GM19468 (cell line): ENCODE measurements around the gene CTAGE1.
"Not testable (repeated sequence)": the region's sequence is repeated elsewhere in the genome, so short reads cannot be mapped to it uniquely, and the experiment has no call there.

ENCODE experiments used
- ATAC-seq: cut with Tn5 transposase; IDR thresholded peaks from one replicate; pipeline ENCODE4 v1.9.1; 2021; ENCODE audit warnings: mild to moderate bottlenecking, moderate library complexity, moderate number of reproducible peaks; ENCODE audit not compliant: unreplicated experiment; ENCODE audit errors: extremely low read depth

The CTAGE1 gene

DNA sequence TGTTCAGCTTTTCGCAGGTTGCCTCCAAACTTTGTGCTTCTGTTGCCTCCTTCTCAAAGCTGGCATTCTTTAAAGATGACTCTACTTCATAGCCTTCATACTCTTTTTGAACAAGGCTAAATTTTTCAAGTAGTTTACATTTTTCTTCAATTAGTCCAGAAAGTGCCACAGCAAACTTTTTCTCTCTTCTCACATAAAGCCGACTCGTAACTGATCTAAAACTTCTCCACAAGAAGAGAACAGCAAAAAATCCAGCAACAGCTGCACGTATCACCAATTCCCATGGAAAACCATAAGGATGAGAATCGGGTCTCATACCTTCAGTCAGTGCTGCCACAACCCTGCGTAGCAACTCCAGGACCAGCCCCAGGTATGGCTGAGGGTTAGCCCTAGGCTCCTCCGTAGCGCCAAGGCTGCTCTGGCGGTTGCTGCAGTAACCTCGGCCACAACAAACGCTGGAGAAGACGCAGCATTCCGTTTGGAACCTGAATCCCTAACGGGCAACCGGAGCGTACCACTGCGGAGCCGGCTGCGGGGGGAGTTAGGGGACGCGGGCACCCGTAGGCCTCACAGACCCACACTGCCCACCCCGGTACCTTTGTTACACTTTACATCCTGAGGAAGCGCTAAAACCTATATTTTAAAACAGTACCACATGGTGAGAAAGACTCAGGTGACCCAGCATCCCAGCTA, at the start of gene CTAGE1:
Gene CTAGE1 (minus strand): TSS at position 420 of the 693 bp plus-strand sequence. CDS start 104 bp downstream, at position 316.
- no peak for ATAC-seq

DNA sequence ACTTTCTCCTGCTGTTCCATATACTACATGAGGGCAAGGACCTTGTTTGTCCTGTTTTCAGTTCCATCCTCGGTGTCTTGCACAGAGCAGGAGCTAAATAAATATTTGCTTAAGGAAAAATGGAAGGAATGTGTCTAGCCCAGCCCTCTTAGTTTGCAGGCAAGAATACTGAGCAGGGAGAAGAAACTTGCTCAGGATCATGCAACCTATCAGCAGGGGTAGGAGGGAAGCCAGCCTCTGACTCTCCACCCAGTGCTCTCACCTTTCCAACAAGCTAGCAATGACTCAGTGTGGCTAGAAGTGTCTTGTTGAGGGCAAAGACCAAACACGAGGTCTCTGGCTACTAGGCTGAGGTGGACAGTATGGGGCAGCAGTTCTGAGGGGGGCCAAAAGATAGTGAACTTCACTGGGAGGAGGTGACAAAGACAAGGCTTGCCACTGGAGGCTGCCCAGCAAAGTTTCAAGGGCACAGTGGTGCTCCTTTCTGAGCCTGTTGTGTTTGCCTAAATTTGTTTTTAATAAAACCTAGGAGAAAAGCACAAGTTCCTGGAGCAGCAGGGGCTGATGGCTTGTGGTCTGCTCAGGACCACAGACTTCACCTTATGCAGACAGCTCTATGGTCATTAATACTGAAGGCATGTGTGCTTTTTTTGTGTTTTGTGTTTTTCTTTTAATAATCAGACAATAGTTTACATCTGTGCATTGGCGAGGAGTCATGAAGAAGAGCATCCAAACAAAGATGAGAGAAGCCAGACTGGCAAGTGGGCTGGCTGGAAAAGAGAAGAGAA, 49.1 kb upstream of the CTAGE1 start:
- ATAC-seq = no peak

GRCh38 chr18:22465859-22466457, 48.2 kb upstream of the CTAGE1 start:
- ATAC-seq = no peak

DNA sequence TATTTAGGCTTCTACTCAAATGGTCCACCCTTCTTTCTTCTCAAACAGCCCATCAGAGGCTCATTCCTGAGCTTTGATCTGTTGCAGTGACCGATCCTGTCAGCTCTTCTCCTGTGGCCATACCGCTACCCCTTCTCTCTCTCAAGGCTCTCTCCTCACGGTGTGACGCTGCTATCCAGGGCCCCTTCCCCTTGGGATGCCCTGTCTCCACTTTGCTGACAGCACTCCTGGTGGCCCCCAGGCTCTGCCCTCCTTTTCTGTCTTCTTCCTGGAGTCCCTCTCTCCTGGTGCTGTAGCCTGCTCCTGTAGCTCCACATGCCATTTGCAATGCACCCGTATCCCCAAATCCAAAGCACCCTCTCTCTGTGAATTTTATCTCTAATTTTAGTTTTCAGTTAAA, 45.4 kb upstream of the CTAGE1 start:
- no peak for ATAC-seq

DNA sequence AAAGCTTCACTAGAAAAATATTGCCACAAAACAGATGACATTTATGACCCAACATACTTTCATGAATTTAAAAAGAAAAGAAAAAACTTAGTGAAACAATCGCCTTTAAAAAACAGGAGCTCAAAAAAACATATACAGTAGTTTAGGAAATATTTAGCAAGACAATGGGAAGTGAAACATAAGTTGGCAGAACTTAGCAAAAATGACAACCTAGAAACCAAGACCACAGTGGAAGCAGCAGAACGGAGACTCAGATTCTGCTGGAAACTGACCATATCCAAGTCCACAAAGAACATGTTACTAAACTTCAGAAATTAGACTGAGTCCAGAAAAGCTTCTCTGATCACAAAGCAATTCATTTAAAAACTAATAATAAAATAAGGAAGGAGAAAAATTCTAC, 41.8 kb upstream of the CTAGE1 start:
- ATAC-seq = no peak

GRCh38 chr18:22457524-22457923, 39.8 kb upstream of the CTAGE1 start:
- ATAC-seq = no peak

- ATAC-seq = no peak
Measured at GRCh38 chr18:22456547-22456946, 38.8 kb upstream of the CTAGE1 start.

- ATAC-seq = no peak
Measured at GRCh38 chr18:22456116-22456480, 38.4 kb upstream of the CTAGE1 start.

DNA sequence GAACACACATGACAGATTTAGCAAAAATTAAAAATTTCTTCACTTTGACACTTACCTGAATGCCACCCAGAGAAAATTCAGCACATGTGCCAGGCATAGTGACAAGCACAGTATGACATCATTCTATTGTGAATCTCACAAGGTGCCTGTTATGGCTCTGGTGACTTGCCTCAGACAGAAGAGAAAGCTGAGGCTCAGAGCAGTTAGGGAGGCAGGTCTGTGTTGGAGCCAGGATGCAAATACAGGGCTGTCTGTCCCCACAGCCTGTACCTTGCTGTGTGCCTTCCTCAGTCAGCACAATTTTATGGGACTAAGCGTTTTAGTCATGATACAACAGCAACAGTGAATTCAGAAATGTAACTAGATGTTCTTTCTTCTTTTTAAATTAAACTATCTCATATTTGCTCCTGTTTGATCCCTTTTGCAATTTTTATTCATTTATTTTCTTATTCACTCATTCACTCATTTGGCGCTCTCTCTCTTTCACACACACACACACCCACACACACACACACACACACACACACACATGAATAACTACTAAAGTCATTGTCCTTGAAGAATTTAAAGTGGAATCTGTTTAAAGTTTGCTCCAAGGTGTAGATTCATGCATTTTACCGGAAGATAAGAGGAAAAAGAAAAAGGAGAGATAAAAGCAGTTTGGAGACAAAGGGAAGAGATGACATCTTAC, 37.9 kb upstream of the CTAGE1 start:
- no peak for ATAC-seq

GRCh38 chr18:22453315-22453714, 35.6 kb upstream of the CTAGE1 start:
- ATAC-seq = no peak

DNA sequence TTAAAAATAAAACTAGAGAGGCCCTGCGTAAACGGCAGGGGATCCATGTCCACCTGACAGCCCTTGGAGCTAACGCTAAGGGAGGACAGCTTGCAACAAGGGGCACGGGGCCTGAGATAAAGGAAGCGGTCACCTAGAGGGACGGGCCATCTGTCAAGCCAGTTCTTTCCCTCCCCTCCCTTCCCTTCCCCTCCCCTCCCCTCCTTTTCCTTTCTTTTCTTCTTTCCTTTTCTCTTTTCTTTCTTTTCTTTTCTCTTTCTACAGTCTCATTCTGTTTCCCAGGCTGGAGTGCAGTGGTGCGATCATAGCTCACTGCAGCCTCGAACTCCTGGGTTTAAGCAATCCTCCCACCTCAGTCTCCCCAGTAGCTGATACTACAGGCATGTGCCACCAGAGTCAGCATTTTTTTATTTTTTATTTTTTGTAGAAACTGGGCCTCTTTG, 34.5 kb upstream of the CTAGE1 start:
- ATAC-seq = no peak

GRCh38 chr18:22451796-22452195, 34.1 kb upstream of the CTAGE1 start:
- no peak for ATAC-seq

- not testable (repeated sequence) for ATAC-seq
Measured at GRCh38 chr18:22450766-22451165, 33.1 kb upstream of the CTAGE1 start.

DNA sequence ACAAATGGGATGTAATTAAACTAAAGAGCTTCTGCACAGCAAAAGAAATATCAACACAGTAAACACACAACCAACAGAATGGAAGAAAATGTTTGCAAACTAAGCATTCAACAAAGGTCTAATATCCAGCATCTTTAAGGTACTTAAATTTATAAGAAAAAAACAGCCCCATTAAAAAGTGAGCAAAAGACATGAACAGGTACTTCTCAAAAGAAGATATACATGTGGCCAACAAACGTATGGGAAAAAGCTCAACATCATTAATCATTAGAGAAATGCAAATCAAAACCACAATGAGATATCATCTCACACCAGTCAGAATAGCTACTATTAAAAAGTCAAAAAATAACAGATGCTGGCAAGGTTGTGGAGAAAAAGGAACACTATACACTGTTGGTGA, 32.6 kb upstream of the CTAGE1 start:
- not testable (repeated sequence) for ATAC-seq

DNA sequence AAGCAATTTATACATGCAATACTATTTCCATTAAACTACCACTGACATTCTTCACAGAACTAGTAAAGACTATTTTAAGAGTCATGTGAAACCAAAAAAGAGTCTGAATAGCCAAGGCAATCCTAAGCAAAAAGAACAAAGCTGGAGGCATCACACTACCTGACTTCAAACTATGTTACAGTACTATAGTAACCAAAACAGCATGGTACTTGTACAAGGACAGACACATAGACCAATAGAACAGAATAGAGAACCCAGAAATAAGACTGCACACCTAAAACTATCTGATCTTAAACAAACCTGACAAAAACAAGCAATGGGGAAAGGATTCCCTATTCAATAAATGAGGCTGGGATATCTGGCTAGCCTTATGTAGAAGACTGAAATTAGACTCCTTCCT, 32.0 kb upstream of the CTAGE1 start:
- not testable (repeated sequence) for ATAC-seq

DNA sequence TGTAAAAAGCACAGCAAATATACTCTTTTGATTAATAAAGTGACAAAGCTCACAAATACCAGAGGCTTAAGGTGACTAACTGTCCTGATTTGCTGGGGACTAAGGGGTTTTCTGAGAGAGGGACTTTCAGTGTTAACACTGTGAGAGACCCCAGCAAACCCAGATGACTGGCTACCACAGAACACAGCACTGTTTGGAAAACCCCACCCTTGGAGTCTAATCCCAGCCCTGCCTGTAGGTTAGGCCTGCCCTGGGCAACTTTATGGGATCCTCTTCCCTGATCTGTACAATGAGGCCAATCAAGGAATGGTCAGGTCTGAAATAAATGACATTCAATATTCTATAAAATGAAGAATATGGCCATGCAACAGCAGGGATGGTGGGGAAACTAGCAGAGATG, 30.5 kb upstream of the CTAGE1 start:
- ATAC-seq = no peak

DNA sequence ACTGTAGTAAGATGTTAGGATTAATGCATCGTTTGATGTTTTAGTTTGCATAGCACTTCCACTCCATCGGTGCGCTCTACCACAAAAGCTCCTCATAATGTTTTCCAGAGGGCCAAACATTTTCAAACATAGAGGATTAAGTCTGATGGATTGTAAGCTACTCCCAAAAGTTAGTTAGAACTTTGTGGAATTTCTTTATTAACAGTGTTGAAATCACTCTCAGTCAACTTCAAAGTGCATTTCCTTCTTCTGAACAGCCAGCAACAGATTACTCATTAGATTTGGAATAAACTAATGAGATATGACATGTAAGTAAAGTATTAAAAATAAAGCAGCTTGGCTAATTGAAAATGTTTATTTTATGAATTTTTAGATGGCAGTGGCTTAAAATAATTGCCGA, 30.1 kb upstream of the CTAGE1 start:
- no peak for ATAC-seq

DNA sequence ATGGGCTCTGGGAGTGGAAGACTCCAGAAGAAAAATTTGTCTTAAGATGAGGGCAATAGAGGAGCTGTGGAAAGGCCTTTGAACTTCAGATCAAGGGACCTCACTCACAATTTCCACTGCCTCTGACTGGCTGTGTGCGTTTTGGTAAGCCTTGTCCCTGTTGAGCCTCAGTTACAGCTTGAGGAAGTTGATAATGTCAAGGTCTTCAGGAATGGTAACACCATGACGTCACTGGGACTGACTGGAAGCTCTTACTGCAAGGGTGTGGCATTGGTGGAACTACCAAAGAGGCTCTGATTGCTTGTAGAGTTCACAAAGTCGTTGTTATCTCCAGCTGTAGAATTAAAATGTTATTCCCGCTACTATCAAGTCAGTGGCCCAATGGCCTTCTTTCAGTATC, 29.2 kb upstream of the CTAGE1 start:
- ATAC-seq = no peak

GRCh38 chr18:22446325-22446724, 28.6 kb upstream of the CTAGE1 start:
- ATAC-seq = no peak

- no peak for ATAC-seq
Measured at GRCh38 chr18:22441638-22442037, 23.9 kb upstream of the CTAGE1 start.

GRCh38 chr18:22439447-22439846, 21.7 kb upstream of the CTAGE1 start:
- ATAC-seq = no peak
